Measurements from ENCODE around the gene LRP1.

The LRP1 gene

DNA sequence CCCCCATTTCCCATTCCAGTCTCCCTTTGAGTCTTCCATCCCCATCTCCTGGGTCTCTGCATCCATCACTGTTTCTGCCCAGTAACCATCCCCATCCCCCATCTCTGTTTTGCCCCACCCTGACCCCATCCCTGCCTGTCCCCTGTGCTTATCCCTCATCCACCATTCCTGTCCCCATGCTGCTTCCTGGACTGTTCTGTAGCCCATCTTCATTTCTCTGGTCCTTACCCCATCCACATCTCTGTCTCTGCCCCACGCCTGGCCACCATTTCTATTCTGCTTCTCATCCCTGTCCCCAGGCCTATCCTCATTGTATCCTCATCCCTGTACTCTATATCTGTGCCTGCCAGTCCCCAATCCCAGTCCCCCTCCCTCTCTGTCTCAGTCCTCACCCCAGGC, 92.5 kb downstream of the LRP1 start:
- no peak for DNase-seq (ENCODE audit: extremely low read depth in 1 of 2, low read depth in 1 of 2)

DNA sequence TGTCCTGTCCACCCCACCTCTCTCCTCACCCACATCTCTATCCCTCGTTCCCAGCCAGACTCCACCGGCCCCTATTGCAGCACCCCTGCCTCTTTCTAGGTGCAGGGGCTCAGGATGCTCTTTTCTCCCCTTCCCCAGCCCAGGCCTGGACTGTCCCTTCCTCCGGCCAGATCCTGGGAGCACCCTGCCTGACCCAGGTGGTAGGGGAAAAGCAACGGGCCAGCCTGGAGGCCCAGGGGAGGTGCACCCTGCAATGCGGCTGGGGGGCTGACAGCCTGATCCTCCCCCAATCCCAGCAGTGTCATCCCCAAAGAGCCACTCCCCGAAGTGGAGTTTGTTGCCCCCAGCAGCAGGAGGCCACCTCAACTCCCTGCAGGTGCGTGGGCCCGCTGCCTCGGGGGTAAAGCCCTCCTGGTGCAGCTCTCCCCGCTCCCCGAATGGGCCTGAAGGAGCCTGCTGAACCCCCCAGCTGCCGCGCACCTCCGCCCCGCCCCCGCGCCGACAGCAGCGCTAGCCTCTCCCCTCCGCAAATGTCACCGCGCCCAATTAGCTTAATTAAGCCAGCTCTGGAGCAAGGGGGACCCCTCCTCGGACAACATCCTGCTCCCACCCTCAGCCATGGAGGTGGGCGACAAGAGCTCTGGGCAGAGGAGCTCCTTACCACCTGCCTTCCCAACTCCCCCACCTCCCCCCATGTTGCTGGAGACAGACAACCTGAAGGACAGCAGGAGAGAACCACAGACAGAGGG, 93.1 kb downstream of the LRP1 start:
- DNase-seq (ENCODE audit: extremely low read depth in 1 of 2, low read depth in 1 of 2), result no peak

DNA sequence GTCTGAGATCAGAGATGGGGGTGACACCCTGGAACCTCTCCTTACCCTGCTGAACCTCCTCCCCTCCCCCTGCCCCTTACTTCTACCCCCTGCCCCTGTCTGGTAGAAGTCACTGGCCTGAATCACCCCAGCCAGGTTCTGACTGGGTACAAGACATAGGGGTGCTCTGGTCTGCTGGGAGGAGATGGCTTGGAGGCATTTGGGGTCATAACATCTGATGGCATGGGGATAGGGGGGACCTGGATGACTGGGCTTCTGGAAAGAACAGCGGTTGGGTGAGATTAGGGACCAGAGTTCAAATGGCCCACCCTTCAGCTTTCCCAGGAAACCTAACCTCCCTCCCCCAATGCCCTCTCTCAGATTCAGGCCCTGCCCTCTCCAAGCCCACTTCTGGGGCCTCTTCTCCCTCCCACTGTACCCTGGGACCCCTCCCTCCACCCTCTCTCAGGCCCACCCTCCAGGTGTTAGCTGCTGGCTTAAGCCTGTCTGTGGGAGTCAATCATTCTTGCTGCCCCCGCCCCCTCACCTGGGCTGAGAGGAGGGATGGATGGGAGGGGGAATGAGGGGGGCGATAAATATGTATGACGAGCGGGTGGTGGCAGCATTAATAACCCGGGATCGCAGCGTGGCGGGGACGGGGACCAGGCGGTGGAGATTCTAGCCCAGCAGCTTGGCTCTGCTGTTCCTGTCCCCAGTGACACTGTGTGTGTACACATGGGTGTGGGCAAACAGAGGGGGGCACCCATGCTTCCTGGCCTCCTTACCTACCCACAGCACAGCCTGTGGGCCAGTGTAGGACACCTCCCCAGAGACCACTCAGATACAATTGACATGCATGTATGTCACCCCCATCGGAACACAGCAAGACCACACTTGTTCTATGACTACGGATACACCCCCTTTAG, 94.3 kb downstream of the LRP1 start:
- no peak for DNase-seq (ENCODE audit: extremely low read depth in 1 of 2, low read depth in 1 of 2)

DNA sequence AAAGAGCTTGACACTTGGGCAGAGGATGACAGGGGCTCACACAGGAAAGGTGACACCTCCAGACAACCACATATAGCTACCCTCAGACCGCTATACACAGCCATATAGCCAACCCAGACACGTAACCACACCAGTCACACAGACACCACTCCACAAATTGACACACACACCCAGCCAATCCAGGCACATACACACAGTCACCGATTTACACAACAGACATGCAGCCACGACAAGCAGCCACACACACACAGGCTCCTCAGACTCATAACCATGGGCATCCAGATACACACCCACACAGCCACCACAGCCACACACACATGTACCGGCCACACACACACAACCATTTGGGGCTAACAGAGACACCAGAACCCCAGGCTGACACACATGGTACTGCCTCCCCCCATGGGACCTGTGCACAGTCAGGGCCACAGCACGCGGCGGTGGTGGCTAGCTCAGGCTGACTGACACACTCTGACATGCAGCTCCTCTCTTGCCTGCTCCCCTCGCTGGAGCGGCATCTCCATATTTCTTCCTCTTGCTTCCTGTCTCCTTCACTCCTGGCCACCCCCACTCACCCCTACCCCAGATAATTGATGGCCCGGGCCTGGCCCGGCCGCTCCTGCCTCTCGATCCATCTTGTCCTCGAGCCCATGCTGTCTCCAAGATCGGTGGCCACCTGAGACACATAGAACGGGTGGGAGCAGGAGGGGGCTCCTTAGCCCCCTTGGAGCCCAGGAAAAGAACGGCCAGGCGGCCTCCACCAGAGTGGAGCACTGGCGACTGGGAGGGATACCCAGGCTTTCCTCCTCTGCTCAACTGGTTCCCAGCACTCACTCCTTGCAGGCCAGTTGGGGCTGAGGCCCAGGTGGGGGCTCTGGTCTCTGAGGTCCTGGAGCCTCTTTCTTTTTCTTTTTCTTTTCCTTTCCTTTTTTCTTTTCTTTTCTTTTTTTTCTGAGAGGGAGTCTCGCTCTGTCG, 95.2 kb downstream of the LRP1 start:
- no peak for DNase-seq (ENCODE audit: extremely low read depth in 1 of 2, low read depth in 1 of 2)

DNA sequence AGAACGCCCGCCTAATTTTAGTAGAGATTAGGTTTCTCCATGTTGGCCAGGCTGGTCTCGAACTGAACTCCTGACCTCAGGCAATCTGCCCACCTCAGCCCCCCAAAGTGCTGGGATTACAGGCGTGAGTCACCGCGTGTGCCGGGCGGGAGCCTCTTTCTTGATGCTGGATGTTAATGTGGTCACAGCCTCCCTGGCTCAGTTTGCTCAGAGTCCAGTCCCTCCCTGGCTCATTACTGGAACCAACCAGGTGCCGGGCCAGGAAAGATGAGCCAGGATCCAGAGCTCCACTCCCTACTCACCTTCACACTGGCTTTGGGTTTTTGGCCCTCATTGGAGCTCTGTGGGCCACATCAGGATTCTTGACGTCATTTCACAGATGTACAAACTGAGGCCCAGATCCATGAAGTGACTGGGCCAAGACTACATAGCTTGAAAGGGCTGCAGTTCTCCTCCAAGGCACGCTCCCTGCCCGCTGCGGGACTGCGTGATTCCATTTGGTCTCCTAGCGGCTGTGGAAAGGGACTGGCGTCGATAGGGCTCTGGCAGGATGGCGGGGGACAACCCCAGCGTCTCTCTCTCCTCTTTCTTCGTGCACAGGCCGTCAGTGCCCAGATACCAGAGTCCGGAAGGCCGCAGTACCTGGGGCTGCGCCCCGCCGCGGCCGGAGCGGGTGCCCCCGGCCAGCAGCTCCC, 96.1 kb downstream of the LRP1 start:
- DNase-seq (ENCODE audit: extremely low read depth in 1 of 2, low read depth in 1 of 2), result no peak

DNA sequence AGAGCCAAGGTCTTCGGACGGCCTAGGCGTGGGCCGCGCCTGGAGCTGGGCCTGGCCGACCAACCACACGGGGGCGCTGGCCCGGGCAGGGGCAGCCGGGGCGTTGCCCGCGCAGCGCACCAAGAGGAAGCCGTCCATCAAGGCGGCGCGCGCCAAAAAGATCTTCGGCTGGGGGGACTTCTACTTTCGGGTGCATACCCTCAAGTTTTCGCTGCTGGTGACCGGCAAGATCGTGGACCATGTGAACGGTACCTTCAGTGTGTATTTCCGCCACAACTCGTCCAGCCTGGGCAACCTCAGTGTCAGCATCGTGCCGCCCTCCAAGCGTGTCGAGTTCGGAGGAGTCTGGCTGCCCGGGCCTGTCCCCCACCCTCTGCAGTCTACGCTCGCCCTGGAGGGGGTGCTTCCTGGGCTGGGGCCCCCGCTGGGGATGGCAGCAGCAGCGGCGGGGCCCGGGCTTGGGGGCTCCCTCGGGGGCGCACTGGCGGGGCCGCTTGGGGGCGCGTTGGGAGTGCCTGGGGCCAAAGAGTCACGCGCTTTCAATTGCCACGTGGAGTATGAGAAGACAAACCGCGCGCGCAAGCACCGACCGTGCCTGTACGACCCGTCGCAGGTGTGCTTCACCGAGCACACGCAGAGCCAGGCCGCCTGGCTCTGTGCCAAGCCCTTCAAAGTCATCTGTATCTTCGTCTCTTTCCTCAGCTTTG, 96.8 kb downstream of the LRP1 start:
- DNase-seq (ENCODE audit: extremely low read depth in 1 of 2, low read depth in 1 of 2), result no peak

DNA sequence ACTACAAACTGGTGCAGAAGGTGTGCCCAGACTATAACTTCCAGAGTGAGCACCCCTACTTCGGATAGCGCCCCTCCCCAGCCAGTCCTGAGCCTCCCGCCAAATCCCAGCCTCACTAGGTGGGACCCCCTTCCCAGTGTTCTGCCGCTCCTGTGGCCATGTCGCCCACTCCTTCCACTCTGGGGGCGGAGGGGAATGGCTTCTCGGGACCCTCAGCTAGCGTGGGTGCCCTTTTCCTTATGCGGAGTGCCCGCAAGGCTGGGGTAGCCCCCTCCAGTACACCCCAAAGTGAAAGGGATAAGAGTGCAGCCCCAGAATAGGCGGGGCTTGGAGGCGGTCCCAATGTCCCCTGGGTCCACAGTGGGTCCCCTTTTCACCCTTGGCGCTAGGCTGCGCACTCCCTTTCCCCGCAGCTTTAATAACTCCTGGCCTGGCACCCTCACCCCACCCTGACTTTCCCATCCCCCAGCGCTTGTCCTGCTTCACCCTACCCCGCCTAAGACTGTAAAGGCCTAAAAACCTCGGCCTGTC, 97.5 kb downstream of the LRP1 start:
- no peak for DNase-seq (ENCODE audit: extremely low read depth in 1 of 2, low read depth in 1 of 2)

DNA sequence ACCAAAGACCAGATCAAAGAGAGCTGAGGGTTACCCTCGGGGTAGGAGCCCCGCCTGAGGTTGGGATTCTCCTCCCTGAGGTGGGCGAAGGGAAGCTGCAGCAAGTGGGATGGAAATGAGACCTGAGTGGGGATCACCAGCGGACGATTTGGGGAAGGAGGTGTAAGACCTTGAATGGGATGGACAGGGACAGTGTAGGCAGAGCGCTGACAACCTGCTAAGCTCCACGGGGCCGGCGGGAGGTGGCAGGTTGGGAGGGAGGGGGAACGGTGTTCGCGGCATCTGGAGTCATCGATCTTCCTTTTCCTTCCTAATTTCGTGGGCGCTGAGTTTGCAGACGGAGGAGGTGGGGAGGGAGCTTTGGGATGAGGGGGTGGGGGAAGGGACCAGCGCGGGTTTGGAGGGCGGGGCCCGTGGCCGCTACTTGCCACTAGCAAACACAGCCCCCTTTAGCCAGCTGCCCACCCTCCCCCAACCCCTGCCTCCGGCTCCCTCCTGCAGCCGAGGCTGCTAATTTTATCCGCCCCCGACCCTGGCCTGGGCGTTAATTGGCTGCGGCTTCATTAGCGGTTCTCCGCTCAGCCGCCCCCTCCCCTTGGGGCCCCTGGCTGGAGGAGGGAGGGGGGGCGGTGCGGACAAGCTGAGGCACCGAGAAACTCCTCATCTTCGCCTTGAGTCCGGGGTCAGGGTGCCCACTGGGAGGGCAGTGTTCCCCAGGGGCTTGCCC, 98.5 kb downstream of the LRP1 start:
- no peak for DNase-seq (ENCODE audit: extremely low read depth in 1 of 2, low read depth in 1 of 2)

DNA sequence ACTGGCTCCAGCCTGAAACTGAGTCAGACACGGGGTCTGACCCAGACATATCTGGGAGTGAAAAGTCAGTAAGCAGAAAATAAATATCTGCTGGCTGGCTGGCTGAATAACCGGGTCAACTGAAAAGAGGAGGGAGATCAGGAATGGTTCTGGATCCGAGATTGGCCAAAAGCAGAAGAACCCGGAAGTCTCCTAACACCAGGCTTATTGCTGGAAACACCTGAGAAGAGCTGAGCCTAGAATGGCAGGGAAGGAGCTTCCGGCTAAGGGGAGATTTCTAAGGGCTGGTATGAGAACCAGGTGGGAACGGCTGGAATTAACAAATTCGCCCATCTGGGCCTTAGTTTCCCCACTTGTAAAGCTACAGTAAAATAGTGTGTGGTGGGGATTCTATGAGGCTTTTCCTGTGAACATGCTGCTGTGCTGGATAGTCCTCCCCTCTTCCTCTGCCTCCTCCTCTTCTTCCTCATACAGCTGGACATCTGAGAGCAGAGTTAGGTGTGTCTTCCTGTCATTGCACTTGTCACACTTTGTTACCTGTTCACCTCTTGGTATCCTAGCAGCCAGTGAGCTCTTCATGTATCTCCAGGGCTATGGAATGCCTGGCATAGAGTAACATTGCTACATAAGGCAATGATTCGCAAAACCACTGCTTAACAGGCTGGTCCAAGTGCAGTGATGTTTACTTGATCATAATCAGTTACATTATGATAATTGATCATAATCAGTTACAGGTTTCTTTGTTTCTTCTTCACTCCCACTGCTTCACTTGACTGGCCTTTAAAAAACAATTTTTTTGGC, 99.2 kb downstream of the LRP1 start:
- no peak for DNase-seq (ENCODE audit: extremely low read depth in 1 of 2, low read depth in 1 of 2)

DNA sequence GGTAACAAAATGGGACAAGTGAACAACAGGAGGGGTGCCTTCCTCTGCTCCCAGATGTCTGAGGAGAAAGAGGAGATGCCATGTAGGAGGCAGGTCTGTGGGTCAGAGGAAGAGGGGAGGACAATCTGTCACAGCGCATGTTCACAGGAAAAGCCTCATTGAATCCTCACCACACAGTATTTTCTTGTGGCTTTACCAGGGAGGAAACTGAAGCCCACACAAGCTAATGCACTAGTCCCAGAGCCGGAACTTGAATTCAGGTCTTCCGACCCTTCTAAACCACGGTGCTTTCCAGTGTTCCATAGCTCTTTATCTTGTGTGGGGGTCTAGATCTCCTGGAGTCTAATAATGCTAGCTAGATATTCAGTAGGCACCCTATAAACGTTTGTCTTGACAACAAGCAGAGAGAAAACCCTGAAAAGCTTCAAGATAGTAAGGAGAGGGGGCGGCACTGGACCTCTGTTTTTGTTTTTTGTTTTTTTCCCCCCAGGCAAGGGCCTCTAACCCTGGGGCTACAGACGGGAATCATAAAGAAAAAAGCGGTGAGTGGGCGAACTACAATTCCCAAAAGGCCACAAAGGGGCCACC, 100.9 kb downstream of the LRP1 start:
- DNase-seq (ENCODE audit: extremely low read depth in 1 of 2, low read depth in 1 of 2), result no peak

DNA sequence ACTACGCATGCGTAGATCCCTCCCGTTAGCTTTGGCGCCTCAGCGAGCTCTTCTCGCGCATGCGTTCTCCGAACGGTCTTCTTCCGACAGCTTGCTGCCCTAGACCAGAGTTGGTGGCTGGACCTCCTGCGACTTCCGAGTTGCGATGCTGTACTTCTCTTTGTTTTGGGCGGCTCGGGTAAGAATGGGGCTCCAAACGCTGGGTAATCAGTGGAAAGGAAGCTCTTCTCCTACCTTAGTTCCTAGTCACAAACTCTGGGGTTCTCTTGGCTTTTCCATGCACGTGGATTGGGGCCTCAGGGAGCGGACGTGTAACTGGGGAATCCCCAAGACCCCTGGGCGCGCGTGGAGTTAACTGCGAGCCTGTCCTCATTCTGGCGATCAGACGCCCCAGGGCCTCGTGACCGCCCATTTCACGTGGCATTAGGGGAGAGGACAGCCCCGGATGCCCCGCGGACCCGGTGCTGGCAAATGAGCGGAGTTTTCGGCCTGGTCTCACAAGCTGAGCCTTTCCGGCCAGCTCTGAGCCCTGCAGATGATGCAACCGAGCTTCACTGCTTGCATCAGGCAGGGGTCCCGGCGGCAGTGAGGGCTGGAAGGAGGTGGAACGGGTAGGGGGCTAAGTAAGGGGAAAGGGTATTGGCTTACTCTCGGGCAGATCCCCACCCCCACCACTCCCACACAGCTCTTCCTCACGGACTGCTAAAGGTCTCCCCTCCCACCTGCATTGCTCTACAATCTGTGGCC, 101.5 kb downstream of the LRP1 start, which contains the start of gene SHMT2:
Gene SHMT2, plus strand, starts transcription at position 78 of the 747 bp plus-strand sequence. Its CDS starts 68 bp downstream, at position 146.
- peak; percentile 80 to 95 for DNase-seq (ENCODE audit: extremely low read depth in 1 of 2, low read depth in 1 of 2)

DNA sequence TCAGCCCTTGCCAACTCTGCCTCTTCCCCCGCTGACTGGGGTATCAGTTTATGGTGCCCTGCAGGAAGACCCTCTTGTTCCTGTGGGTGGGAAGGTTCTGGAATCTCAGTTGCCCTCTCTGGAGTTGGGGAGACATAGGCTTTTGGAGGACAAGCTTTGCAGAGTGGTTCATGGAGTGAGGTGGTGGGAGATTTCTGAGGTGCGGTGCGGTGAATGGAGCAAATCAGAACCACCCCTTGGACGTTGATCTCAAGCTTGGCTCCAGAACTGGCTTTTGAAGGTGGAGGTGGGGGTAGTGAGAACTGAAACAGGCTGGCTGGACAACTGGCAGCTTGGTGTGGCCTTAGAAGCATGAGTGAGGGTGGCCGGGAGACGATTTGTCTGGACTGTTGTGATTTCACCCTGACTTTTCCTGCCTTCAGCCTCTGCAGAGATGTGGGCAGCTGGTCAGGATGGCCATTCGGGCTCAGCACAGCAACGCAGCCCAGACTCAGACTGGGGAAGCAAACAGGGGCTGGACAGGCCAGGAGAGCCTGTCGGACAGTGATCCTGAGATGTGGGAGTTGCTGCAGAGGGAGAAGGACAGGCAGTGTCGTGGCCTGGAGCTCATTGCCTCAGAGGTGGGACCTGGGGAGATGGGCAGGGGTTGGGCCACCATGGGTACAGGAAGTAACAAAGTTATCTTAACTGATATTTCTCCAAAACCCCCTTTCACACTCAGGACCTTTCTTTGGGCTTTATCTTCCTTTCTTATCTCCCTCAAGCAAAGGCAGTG, 102.3 kb downstream of the LRP1 start:
- DNase-seq (ENCODE audit: extremely low read depth in 1 of 2, low read depth in 1 of 2), result no peak

DNA sequence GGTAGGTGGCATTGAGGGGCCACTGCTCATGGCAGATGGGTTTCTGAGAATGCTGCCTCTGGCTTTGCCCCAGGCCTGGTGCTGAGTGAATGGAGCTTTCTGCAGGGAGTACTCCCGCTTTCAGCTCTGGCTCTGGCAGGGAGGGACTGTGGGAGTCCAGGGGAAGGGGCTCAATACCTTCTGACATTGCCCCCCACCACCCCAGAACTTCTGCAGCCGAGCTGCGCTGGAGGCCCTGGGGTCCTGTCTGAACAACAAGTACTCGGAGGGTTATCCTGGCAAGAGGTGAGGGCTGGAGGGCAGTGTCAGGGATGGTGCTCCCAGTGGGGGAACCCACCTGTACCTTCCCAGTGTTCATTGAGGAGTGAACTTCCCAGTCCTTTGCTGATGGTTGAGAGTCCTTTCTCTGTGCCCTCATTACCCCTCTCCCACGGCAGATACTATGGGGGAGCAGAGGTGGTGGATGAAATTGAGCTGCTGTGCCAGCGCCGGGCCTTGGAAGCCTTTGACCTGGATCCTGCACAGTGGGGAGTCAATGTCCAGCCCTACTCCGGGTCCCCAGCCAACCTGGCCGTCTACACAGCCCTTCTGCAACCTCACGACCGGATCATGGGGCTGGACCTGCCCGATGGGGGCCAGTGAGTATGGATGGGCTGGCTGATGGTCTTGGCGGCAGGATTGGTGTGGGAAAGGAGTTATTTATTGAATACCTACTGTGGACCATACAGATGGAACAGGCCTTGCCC, 103.2 kb downstream of the LRP1 start:
- no peak for DNase-seq (ENCODE audit: extremely low read depth in 1 of 2, low read depth in 1 of 2)

DNA sequence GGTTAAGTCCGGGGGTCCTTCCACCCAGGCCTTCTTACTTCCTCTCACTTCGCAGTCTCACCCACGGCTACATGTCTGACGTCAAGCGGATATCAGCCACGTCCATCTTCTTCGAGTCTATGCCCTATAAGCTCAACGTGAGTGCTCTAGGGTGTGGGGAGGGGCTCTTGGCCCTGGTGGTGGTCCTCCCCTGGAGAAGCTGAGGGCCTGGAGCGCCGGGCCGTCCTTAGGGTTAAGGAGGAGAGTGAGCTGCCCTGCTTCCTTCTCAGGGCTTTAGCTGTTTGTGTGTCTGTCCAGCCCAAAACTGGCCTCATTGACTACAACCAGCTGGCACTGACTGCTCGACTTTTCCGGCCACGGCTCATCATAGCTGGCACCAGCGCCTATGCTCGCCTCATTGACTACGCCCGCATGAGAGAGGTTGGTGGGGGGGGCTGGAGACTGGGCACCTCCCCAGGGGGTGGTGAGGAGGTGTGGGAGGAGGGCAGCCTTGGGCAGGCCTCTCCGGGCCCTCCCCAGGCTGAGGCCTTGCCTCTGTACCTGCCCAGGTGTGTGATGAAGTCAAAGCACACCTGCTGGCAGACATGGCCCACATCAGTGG, 104.0 kb downstream of the LRP1 start:
- no peak for DNase-seq (ENCODE audit: extremely low read depth in 1 of 2, low read depth in 1 of 2)
